Putamen (tissue), 1 donor: ENCODE measurements around the gene PCOLCE2.

Experiments
- DNase-seq: peaks from one replicate; pipeline ENCODE4 v3.0.0-alpha.2; 2016; ENCODE audit warnings: low spot score

The PCOLCE2 gene

GRCh38 chr3:142888481-142889211, at the start of gene PCOLCE2:
PCOLCE2 (minus strand) TSS chr3:142889083; CDS start chr3:142888896, 187 bp downstream.
- DNase-seq, result no peak

GRCh38 chr3:142935963-142936362, 47.1 kb upstream of the PCOLCE2 start:
- DNase-seq, result no peak

GRCh38 chr3:142934887-142935269, 46.0 kb upstream of the PCOLCE2 start:
- DNase-seq, result no peak

GRCh38 chr3:142934128-142934886, 45.4 kb upstream of the PCOLCE2 start:
- no peak for DNase-seq

- no peak for DNase-seq
Observed at GRCh38 chr3:142931222-142931621, 42.3 kb upstream of the PCOLCE2 start.

- DNase-seq, result no peak
Observed at GRCh38 chr3:142930463-142930862, 41.6 kb upstream of the PCOLCE2 start.

- no peak for DNase-seq
Observed at GRCh38 chr3:142929890-142930289, 41.0 kb upstream of the PCOLCE2 start.

- DNase-seq, result no peak
Observed at GRCh38 chr3:142929109-142929508, 40.2 kb upstream of the PCOLCE2 start.

- no peak for DNase-seq
Observed at GRCh38 chr3:142926368-142926944, 37.6 kb upstream of the PCOLCE2 start.

- no peak for DNase-seq
Observed at GRCh38 chr3:142925140-142925539, 36.3 kb upstream of the PCOLCE2 start.

- DNase-seq, result no peak
Observed at GRCh38 chr3:142923694-142924093, 34.8 kb upstream of the PCOLCE2 start.

- no peak for DNase-seq
Observed at GRCh38 chr3:142916605-142917004, 27.7 kb upstream of the PCOLCE2 start.

GRCh38 chr3:142915636-142916035, 26.8 kb upstream of the PCOLCE2 start:
- no peak for DNase-seq

- DNase-seq, result no peak
Observed at GRCh38 chr3:142914286-142914811, 25.5 kb upstream of the PCOLCE2 start.

- no peak for DNase-seq
Observed at GRCh38 chr3:142913432-142913831, 24.5 kb upstream of the PCOLCE2 start.

- no peak for DNase-seq
Observed at GRCh38 chr3:142912402-142913172, 23.7 kb upstream of the PCOLCE2 start.

GRCh38 chr3:142910280-142910679, 21.4 kb upstream of the PCOLCE2 start:
- no peak for DNase-seq

GRCh38 chr3:142909282-142909681, 20.4 kb upstream of the PCOLCE2 start:
- DNase-seq, result no peak

GRCh38 chr3:142907996-142908395, 19.1 kb upstream of the PCOLCE2 start:
- no peak for DNase-seq

- DNase-seq, result no peak
Observed at GRCh38 chr3:142904639-142905436, 16.0 kb upstream of the PCOLCE2 start.

GRCh38 chr3:142902356-142902755, 13.5 kb upstream of the PCOLCE2 start:
- DNase-seq, result no peak
